ENCODE data around the gene VIT. TPM values are rescaled to one million over a fixed set of nuclear protein-coding genes. Genes with fewer than 3 reads are reported as not detected.

The VIT gene
- total RNA-seq, 6 experiments from 2014 or later, result not detected

DNA sequence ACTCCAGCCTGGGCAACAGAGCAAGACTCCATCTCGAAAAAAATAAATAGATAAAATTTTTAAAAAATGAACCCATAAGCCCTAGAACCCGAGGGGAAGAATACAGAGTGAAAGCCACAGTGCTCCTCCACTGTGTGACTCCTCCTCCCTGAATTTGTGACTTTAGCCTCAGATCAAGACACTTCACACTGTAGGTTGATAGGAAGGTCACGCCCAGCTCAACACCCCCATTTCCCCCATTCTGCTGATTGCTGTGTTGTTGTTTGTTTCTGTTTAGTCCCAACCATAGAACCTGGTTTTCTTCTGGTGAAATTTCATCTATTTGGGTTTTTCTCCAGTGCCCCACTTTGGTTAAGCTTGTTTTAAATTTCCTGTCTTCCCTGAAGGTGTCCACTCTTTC, 102.2 kb downstream of the VIT start:
- intact Hi-C loops (cut with DNase I), result no loop called here

DNA sequence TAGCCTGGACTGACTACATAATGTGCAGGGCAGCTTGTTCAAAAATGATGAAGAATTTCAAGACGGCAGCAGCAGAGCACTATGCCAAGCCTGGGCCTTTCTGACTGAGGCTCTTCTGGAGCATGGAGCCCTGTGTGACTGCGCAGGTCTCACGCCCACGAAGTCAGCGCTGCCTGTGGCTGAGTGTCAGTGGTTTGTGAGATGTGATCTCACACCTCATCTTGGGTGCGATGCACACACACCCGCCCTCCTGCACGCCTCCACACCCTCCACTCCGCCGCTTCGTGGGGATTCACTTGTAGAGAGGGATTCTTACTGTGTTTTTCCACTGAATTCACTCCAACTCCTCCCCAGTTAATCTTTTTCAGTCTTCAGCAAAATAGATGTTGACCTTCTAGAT, 103.9 kb downstream of the VIT start:
- no peaks in the 10 kb centered on the region for H3K4me1 ChIP-seq
- DNase-seq (no peak), ATAC-seq (peak in 2 of 4 donors; percentile 27 to 39)
- H3K36me3 ChIP-seq, result no peaks in the 10 kb centered on the region
- no peak overlapping the region for H3K27ac ChIP-seq
- WGBS (ENCODE audit: insufficient coverage, low coverage, low lambda C conversion rate, missing lambda C conversion rate), result no CpG with 5 or more reads among the region's 11 CpGs
- H3K4me3 ChIP-seq, result no peak overlapping the region
- TF ChIP-seq CTCF (IDR thresholded peaks at IDR 0.05), result no peak
- no peak for TF ChIP-seq POLR2A (IDR thresholded peaks at IDR 0.05)
- intact Hi-C loops (cut with DNase I), result no loop called here
- peaks cover 0 to 4% (median 0%) of the 10 kb centered on the region in 4 donors for H3K9me3 ChIP-seq
- H3K27me3 ChIP-seq, result no peaks in the 10 kb centered on the region

More for the DNA sequence above, 102.2 kb downstream of the VIT start:
- Histone ChIP-seq H3K4me3 (no peak overlapping the region), H3K36me3 (no peaks in the 10 kb centered on the region), H3K27ac (no peak overlapping the region), H3K27me3 (no peaks in the 10 kb centered on the region), H3K9me3 (peaks cover 0 to 4% (median 0%) of the 10 kb centered on the region in 4 donors), H3K4me1 (no peaks in the 10 kb centered on the region)
- no peak for ATAC-seq
- TF ChIP-seq POLR2A (IDR thresholded peaks at IDR 0.05) (no peak), CTCF (IDR thresholded peaks at IDR 0.05) (no peak)
- no peak for DNase-seq
- 34% methylated on average over 2 of the region's 3 CpGs for WGBS (ENCODE audit: insufficient coverage, low coverage, low lambda C conversion rate, missing lambda C conversion rate)

- no peaks in the 10 kb centered on the region for H3K4me1 ChIP-seq
- no peak overlapping the region for H3K4me3 ChIP-seq
- H3K36me3 ChIP-seq, result no peaks in the 10 kb centered on the region
- no peak for ATAC-seq
- no peaks in the 10 kb centered on the region for H3K27me3 ChIP-seq
- intact Hi-C loops (cut with DNase I), result no loop called here
- WGBS (ENCODE audit: insufficient coverage, low coverage, low lambda C conversion rate, missing lambda C conversion rate), result 68% methylated on average over 6 of the region's 6 CpGs
- no peak for TF ChIP-seq CTCF (IDR thresholded peaks at IDR 0.05)
- TF ChIP-seq POLR2A (IDR thresholded peaks at IDR 0.05), result no peak
- no peak for DNase-seq
- no peak overlapping the region for H3K27ac ChIP-seq
- H3K9me3 ChIP-seq, result peaks cover 0 to 3% (median 0%) of the 10 kb centered on the region in 4 donors
Measured at GRCh38 chr2:36801088-36801487, 104.6 kb downstream of the VIT start.

GRCh38 chr2:36802952-36803351, 106.4 kb downstream of the VIT start:
- Histone ChIP-seq H3K4me1 (no peaks in the 10 kb centered on the region), H3K36me3 (no peaks in the 10 kb centered on the region), H3K9me3 (no peaks in the 10 kb centered on the region), H3K27ac (no peak overlapping the region), H3K27me3 (no peaks in the 10 kb centered on the region), H3K4me3 (no peak overlapping the region)
- DNase-seq, result no peak
- 75% methylated on average over 1 of the region's 3 CpGs for WGBS (ENCODE audit: insufficient coverage, low coverage, low lambda C conversion rate, missing lambda C conversion rate)
- TF ChIP-seq CTCF (IDR thresholded peaks at IDR 0.05) (no peak), POLR2A (IDR thresholded peaks at IDR 0.05) (no peak)
- intact Hi-C loops (cut with DNase I), result no loop called here
- no peak for ATAC-seq
